GM18858 (cell line): ENCODE data around the gene RALY.
"Not testable (repeated sequence)": the region's sequence is repeated elsewhere in the genome, so short reads cannot be mapped to it uniquely, and the experiment has no call there.

Source experiments
- ATAC-seq: cut with Tn5 transposase; IDR thresholded peaks from one replicate; pipeline ENCODE4 v1.9.1; 2021; ENCODE audit not compliant: unreplicated experiment

RALY gene

DNA sequence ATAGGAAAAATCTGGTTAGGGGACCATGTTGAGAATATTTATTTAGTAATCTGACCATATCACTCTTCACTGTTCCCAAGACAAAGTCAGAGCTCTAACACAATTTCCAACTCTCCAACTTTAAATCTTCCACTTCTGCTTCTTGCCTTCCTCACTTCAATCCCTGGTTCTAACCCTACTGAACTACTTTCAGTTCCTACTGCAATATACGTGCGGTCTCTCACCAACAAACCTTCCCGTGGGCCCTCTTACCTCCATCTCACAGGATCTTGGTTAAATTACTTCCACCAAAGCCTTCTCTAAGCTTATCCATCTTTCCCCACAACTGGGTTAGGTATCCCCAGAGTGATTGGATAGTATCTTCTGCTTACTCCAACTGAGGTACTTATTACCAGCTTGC lies 110.3 kb downstream of the RALY start:
- no peak for ATAC-seq

- no peak for ATAC-seq
These were observed 112.4 kb downstream of the RALY start for GRCh38 chr20:34105978-34106675.

GRCh38 chr20:34108616-34109174 lies 115.0 kb downstream of the RALY start:
- no peak for ATAC-seq

DNA sequence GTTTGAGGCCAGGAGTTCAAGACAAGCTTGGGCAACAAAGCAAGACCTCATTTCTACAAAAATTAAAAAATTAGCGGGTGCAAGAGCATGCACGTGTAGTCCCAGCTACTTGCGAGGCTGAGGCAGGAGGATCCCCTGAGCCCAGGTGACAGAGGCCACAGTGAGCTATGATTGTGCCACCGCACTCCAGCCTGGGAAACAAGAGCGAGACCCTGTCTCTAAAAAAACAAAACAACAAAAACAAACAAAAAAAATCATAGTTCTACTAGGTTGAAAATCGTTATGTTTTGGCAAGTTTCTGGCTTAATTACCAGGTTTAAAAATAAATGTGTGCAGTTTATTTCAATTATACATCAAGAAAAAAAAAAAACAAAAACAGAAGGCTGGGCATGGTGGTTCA lies 115.7 kb downstream of the RALY start:
- no peak for ATAC-seq

DNA sequence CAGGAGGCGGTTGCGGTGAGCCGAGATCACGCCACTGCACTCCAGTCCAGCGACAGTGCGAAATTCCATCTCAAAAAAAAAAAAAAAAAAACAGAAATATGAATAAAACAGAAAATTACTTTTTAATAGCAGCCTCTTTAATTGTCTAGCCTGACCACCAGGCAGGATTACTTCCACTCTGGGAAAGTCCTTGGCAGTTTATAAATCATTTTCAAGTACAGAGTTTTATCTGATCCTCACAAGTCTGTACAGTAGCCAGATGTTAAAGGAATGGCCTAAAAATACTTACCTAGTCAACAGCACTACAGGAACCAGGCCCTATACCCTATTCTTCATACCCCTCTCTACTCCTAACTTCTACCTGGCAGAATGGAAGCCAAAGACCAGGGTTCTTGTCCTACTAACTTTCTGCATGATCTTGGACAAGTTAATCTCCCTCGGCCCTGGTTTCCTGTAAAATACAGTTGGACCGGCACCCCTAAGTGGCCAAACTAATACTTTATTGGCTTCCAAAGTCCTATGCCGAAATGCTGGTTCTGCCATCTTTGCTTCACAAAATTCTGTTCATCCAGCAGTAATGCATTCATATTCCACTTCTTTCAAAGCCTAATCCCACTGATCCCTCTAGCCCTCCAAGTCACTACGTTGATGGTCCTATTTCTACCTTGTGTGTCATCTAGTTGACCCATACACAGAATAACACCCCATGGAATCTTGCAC lies 116.5 kb downstream of the RALY start:
- ATAC-seq, result no peak

GRCh38 chr20:34110745-34111641 lies 117.3 kb downstream of the RALY start:
- no peak for ATAC-seq

DNA sequence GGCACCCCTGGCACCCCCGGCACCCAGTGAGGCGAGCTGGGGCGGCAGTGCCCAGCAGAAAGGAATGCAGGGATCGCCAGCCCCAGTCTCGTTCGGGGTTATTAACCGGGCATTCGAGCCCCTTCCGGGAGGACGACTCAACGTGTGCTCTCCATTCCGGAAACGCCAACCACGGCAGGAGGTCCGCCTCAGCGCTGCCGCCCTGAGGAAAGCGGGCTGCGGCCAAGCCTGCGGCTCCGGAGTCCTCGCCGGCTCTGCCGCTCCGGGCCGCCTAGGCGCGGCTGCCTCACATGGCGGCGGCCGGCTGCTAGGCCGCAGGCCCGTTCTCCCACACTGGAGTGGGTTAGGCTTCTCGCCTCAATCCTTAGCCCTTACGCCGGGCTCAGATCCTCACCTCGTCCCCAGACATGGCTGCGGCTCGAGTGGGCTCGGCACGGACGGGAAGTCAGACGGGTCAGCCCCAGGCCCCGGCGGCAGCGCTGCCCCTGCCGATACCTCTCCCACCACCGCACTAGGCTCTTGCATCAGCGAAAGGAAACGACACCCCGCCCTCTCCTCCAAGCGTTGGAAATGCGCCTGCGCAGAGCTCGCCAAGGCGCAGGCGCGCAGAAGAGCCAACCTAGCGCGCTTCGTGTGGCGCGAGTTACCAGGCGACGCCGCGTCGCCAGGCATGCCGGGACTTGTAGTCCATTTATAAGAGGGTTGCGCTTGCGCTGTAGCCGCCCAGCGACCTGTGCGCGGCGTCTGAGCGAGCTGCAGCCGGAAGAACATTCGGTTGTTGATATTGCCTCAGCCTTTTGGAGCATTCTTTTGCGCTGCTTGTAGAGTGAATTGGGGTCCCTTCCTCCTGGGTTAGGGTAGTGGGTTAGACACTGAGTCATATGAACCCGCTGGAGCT lies 118.2 kb downstream of the RALY start, which contains the start of gene EIF2S2:
Gene EIF2S2 (minus strand): TSS at position 542 of the 898 bp plus-strand sequence. CDS start 133 bp downstream, at position 409.
- peak; percentile 86 for ATAC-seq

- no peak for ATAC-seq
These were observed 118.9 kb downstream of the RALY start for GRCh38 chr20:34112600-34113101.

DNA sequence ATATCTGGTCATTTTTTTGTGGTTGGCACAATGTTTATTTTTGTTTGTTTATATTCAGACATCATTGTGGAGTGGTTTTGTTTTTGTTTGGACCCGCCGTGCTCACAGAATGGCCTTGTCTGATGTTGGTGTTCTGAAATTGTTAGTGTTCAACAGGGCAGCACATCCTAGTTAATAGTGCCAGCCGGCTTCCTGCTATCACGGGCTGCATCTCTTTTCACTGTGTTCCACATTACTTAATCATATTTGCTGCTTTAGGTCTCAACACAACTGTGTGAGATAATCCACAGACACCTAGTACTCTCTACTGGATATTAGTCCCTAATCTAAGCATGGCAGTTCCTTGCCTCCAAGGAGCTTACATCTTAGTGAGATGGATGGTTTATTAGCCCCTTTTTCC lies 121.1 kb downstream of the RALY start:
- ATAC-seq, result no peak

DNA sequence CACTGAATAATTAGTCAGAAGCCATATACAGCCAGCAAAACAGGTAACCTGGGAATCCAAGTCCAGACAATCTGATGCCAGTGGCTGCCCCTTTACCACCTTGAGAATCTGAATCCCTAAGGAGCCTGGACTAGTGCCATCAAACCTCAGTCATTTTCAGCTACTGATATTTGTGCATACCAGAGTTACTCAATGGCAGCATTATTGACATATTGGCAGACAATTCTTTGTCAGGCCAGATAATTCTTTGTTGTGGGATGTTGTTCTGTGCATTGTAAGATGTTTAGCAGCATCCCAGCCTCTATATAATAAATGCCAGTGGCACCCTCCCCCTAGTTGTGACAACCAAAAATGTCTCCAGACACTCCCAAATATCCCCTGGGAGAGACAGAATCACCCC lies 121.5 kb downstream of the RALY start:
- ATAC-seq, result no peak

- no peak for ATAC-seq
These were observed 126.5 kb downstream of the RALY start for GRCh38 chr20:34120213-34120612.

DNA sequence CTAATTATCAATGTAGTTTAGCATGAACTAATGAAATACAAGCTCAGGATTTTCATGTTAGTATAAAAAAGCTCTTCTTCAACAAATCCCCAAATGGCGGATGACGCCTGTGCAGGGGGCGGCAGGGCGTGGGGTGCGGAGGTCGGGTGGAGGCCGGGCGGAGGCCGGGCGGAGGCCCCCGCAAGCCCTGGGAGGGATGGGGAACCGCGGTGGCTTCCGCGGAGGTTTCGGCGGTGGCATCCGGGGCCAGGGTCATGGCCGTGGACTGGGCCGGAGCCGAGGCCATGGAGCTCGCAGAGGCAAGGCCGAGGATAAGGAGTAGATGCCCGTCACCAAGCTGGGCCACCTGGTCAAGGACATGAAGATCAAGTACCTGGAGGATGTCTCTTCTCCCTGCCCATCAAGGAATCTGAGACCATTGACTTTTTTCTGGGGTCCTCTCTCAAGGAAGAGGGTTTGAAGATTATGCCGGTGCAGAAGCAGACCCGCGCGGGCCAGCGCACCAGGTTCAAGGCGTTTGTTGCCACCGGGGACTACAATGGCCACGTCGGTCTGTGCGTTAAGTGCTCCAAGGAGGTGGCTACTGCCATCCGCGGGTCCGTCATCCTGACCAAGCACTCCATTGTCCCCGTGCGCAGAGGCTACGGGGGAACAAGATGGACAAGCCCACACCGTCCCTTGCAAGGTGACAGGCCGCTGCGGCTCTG lies 128.7 kb downstream of the RALY start:
- no peak for ATAC-seq

- ATAC-seq, result no peak
These were observed 129.6 kb downstream of the RALY start for GRCh38 chr20:34123309-34123708.

GRCh38 chr20:34124469-34125249 lies 130.9 kb downstream of the RALY start:
- no peak for ATAC-seq

DNA sequence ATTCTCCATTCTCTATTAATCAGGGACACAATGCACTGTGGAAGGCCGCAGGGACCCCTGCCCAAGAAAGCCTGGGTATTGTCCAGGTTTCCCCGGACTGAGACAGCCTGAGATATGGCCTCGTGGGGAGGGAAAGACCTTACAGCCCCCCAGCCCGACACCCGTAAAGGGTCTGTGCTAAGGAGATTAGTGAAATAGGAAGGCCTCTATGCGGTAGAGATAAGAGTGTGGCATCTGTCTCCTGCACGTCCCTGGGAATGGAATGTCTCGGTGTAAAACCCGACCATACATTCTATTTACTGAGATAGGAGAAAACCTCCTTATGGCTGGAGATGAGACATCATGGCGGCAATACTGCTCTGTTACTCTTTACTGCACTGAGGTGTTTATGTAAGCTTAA lies 134.1 kb downstream of the RALY start:
- no peak for ATAC-seq

DNA sequence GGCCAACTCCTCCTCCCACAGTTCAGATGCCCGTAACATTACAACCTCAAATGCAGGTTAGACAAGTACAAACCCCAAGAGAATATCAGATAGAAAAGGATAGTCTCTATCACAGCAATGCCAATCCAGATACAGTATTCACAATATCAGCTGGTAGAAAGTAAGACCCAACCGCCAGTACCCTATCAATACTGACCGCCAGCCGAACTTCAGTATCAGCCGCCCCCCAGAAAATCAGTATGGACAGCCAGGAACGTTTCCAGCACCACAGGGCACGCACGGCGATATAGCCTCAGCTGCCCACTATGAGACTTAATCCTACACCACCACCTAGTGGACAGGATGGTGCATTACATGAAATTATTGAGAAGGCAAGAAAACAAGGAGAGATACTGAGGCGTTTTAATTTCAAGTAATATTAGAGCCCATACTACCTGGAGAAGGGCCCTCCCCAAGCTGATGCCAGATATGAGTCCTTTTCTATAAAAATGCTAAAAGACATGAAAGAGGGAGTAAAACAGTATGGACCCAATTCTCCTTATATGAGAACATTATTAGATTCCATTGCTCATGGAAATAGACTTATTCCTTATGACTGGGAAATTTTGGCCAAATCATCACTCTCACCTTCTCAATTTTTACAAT lies 135.9 kb downstream of the RALY start:
- no peak for ATAC-seq

DNA sequence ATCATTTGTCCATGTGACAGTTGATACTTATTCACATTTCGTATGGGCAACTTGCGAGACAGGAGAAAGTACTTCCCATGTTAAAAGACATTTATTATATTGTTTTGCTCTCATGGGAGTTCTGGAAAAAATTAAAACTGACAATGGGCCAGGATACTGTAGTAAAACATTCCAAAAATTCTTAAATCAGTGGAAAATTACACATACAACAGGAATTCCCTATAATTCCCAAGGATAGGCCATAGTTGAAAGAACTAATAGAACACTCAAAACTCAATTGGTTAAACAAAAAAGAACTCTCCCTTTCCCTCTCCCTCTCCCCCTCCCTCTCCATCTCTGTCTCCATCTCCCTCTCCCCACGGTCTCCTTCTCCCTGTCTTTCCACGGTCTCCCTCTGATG lies 137.8 kb downstream of the RALY start:
- no peak for ATAC-seq

- ATAC-seq, result not testable (repeated sequence)
These were observed 138.8 kb downstream of the RALY start for GRCh38 chr20:34132491-34132890.
